Skeletal muscle tissue (tissue), 4 donors: ENCODE measurements around the gene SLCO3A1. TPM values are rescaled to one million over a fixed set of nuclear protein-coding genes. Genes with fewer than 3 reads are reported as not detected.

Experiments used
- H3K27ac ChIP-seq: one replicate; pipeline ENCODE4 v1.7.0; 2013; ENCODE audit warnings: mild to moderate bottlenecking, low read depth, low read length, inconsistent platforms
- H3K27me3 ChIP-seq, 3 donors: one replicate each; pipeline ENCODE4 v1.7.0; 2013; ENCODE audit warnings: low read length in 3 of 3; ENCODE audit not compliant: control insufficient read depth in 3 of 3, insufficient read depth in 3 of 3
- H3K36me3 ChIP-seq, 3 donors: one replicate each; pipeline ENCODE4 v1.7.0; 2013; ENCODE audit warnings: low read length in 3 of 3; ENCODE audit not compliant: control insufficient read depth in 3 of 3, insufficient read depth in 3 of 3
- H3K4me1 ChIP-seq, 3 donors: one replicate each; pipeline ENCODE4 v1.7.0; 2013; ENCODE audit warnings: low read length in 3 of 3, mild to moderate bottlenecking in 3 of 3; ENCODE audit not compliant: control insufficient read depth in 3 of 3, insufficient read depth in 3 of 3
- H3K4me3 ChIP-seq, 3 donors: one replicate each; pipeline ENCODE4 v1.7.0; 2013; ENCODE audit warnings: low read length in 3 of 3
- H3K9ac ChIP-seq, 3 donors: one replicate each; pipeline ENCODE4 v1.7.0; 2013; ENCODE audit warnings: low read length in 3 of 3, mild to moderate bottlenecking in 3 of 3, moderate library complexity in 2 of 3, low read depth in 1 of 3
- H3K9me3 ChIP-seq, 3 donors: one replicate each; pipeline ENCODE4 v1.7.0; 2013; ENCODE audit warnings: low read length in 3 of 3; ENCODE audit not compliant: control insufficient read depth in 3 of 3
- total RNA-seq: library from RNA; depleted of rRNA; stranded (reverse); fragments of >200 nt; gene quantifications from one replicate; pipeline ENCODE4 v1.2.3, GENCODE V29; 2014
- donor health status: Osteomylitis.

SLCO3A1 gene
- total RNA-seq, 1 donor from 2014 or later = 4.7 TPM

DNA sequence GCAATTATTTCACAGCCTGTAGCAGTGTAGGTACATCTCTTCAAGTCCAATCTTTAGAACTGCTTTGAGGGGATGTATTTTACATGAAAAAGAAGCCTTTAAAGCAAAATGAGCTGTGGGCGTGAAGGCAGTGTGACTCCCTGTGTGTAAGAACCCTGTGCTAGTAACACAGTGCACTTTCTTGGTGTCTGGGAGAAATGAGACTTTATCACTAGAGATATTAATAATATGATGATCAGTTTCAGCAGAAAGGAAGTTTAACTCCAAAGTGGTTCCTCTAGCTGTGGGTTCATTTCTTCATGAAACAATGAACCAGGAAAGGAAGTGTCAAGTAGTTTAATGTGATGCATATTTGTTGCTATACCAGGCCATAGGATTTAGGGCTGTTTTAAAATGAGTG, 41.5 kb downstream of the SLCO3A1 start:
- peaks cover 6 to 12% (median 11%) of the 10 kb centered on the region in 3 donors for H3K4me1 ChIP-seq

DNA sequence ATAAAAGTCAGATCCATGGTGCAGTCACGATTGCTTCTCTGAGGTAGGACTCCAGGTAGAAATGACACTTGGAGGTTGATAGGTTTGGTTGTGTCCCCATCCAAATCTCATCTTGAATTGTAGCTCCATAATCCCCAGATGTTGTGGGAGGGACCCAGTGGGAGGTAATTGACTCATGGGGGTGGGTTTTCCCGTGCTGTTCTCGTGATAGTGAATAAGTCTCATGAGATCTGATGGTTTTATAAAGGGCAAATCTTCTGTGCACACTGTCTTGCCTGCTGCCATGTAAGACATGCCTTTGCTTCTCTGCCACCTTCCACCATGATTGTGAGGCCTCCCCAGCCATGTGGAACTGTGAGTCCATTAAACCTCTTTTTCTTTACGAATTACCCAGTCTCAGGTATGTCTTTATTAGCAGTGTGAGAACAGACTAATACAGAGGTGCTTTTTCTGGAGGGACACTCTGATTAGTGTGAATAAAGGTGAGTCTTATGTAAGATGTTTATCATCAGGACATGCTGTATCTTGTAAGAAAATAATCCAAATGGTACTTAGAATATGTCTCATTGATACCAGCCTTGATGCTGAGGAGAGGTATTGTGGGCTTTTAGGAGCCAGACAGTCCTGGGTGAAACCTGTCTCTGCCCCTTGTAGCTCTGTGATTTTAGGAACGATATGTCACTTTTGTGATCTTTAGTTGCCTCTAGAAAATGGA, 43.0 kb downstream of the SLCO3A1 start:
- no peaks in the 10 kb centered on the region for H3K36me3 ChIP-seq
- no peak overlapping the region for H3K4me3 ChIP-seq
- H3K27me3 ChIP-seq = no peaks in the 10 kb centered on the region
- no peak overlapping the region for H3K9ac ChIP-seq
- H3K9me3 ChIP-seq = no peaks in the 10 kb centered on the region
- H3K4me1 ChIP-seq = peaks cover 6 to 12% (median 11%) of the 10 kb centered on the region in 3 donors
- H3K27ac ChIP-seq = no peak overlapping the region

More for the DNA sequence above, 41.5 kb downstream of the SLCO3A1 start:
- Histone ChIP-seq H3K27ac (no peak overlapping the region), H3K9me3 (no peaks in the 10 kb centered on the region), H3K36me3 (no peaks in the 10 kb centered on the region), H3K9ac (no peak overlapping the region), H3K4me3 (no peak overlapping the region), H3K27me3 (no peaks in the 10 kb centered on the region)

DNA sequence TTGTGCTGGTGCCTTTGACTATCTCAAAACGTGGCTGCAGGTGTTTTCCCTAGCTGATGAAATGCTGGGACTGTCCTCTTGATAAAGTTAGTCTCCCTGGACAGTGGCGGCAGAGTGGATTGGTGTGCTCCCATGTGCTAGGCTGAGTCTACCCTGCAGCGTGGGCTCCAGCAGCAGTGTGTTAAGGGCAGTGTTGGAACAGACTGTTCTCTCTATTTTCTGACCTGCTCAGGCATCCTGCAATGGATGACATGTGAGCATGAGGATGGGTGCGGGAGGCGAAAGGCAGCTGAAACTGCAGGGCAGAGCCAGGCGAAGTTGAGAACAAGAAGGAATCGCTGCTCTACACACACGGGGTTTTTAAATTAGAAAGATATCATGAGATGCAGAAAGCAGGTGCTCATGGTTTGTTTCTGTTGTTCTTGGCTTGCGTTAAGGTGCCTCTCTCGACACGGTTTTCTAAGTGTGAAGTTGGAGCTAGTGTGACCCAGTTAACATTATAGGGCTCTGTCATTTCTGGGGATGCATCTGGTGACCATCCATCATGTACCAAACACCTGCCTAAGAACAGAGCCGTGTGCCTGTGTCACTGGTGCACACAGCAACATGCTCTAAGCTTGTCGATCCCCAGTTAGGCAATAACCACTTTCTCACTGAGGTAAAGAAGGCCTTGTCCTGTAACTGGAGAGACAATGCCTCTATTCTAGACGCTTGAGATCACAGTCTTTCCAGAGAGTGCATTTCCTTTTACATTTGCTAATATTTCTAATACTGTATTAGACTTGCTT, 44.3 kb downstream of the SLCO3A1 start:
- Histone ChIP-seq H3K36me3 (no peaks in the 10 kb centered on the region), H3K9me3 (no peaks in the 10 kb centered on the region), H3K4me1 (peaks cover 6 to 12% (median 11%) of the 10 kb centered on the region in 3 donors), H3K4me3 (peak overlapping the region in 1 of 3 donors; percentile 17), H3K9ac (no peak overlapping the region), H3K27me3 (no peaks in the 10 kb centered on the region), H3K27ac (no peak overlapping the region)

DNA sequence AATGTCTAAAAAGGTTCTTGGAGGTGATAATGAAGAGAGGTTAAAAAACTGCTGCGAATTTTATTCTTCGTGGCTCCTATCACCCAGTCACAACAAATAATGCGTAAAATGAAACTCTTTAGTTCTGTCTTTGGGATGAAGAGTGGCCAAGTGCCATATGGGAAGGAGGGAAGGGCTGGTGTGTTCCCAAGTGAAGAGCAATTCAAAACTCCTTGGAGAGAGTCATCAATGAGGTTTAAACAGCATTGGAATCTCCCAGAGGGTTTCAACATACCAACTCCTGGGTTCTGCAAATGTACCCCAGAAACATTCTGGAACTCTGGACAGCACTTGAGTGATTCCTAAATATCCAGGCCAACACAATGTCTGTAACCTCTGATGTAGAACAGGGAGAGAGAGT, 45.3 kb downstream of the SLCO3A1 start:
- Histone ChIP-seq H3K27ac (no peak overlapping the region), H3K27me3 (no peaks in the 10 kb centered on the region), H3K4me1 (peaks cover 6 to 12% (median 11%) of the 10 kb centered on the region in 3 donors), H3K4me3 (no peak overlapping the region), H3K9ac (no peak overlapping the region), H3K36me3 (no peaks in the 10 kb centered on the region), H3K9me3 (no peaks in the 10 kb centered on the region)

DNA sequence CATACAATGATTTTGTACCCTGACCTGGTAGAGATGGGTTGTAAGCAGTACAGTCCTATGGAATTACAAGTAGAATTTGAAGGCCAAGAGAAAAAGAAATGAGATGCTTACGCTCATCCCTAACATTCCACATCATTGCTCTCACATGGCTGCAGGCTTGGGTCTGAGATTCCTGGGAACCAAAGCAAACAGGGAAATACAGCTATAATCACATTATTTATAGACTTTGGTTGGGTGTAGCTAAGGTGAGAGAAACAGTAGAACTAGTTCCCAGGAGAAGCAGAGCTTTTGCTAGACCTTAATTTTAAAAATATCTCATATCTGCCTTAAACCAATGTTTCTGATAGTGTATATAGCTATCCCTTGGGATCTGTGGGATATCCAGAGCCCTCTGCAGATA, 51.4 kb downstream of the SLCO3A1 start:
- Histone ChIP-seq H3K36me3 (no peaks in the 10 kb centered on the region), H3K9me3 (no peaks in the 10 kb centered on the region), H3K4me1 (no peaks in the 10 kb centered on the region), H3K27ac (no peak overlapping the region), H3K4me3 (no peak overlapping the region), H3K27me3 (no peaks in the 10 kb centered on the region), H3K9ac (no peak overlapping the region)

DNA sequence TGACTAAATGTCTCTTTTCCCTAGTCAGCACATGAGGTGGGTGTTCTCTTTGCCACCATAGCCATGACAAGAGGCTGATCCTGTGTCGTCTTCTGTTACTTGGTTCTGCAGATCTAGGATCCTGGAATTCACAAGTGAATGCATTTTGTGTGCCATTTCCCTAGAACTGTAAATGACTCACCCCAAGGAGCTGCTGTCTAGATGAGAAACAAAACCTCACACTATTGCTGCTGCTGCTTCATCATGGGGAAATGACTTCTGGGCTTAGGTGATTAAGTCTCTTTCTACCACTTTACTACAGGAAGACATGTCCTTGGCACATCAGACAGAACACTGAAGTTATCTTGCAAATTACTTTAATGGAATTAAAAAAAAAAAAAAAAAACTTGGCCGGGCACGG, 54.9 kb downstream of the SLCO3A1 start:
- H3K9ac ChIP-seq = no peak overlapping the region
- H3K4me1 ChIP-seq = no peaks in the 10 kb centered on the region
- H3K27ac ChIP-seq = no peak overlapping the region
- no peaks in the 10 kb centered on the region for H3K9me3 ChIP-seq
- H3K27me3 ChIP-seq = no peaks in the 10 kb centered on the region
- no peaks in the 10 kb centered on the region for H3K36me3 ChIP-seq
- no peak overlapping the region for H3K4me3 ChIP-seq

DNA sequence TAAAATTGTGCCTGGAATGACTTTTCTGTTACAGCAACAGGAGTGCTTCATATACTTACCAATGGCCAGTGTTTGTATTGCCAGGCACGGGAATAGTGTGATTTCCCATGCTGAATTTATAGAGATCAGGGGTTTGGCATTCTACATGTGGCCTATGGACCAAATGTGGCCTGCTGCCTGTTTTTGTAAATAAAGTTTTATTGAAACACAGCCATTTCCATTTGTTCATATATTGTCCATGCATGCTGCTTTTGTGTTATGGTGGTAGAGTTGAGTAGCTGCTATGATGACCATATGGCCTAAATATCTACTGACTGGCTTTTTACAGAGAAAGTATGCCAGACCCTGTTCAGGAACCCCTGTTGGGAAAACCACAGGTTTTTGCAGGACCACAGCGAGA, 55.6 kb downstream of the SLCO3A1 start:
- Histone ChIP-seq H3K27ac (no peak overlapping the region), H3K36me3 (no peaks in the 10 kb centered on the region), H3K4me1 (peaks cover 0 to 2% (median 0%) of the 10 kb centered on the region in 3 donors), H3K27me3 (no peaks in the 10 kb centered on the region), H3K4me3 (no peak overlapping the region), H3K9ac (no peak overlapping the region), H3K9me3 (no peaks in the 10 kb centered on the region)

DNA sequence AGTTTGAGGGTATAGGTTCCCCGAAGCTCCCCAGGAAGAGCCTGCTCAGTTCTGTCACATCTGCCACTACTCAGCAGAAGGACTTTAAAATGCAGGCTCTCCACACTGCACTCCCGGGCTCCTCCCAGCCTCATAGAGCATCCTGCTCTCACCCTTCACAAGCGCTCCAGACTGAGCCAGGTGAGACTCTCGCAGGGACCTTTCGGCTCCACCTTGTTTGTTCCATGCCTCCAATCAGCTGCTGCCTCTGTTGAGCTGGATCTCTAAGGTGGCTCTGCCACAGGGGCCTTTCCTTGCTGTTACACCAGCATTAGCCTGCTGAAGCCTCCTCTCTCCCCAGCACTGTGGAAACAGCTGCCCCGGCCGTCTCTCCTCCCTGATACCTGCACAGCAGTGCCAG, 56.1 kb downstream of the SLCO3A1 start:
- no peak overlapping the region for H3K27ac ChIP-seq
- H3K27me3 ChIP-seq = no peaks in the 10 kb centered on the region
- peaks cover 0 to 2% (median 0%) of the 10 kb centered on the region in 3 donors for H3K4me1 ChIP-seq
- no peaks in the 10 kb centered on the region for H3K36me3 ChIP-seq
- H3K4me3 ChIP-seq = no peak overlapping the region
- no peak overlapping the region for H3K9ac ChIP-seq
- no peaks in the 10 kb centered on the region for H3K9me3 ChIP-seq

DNA sequence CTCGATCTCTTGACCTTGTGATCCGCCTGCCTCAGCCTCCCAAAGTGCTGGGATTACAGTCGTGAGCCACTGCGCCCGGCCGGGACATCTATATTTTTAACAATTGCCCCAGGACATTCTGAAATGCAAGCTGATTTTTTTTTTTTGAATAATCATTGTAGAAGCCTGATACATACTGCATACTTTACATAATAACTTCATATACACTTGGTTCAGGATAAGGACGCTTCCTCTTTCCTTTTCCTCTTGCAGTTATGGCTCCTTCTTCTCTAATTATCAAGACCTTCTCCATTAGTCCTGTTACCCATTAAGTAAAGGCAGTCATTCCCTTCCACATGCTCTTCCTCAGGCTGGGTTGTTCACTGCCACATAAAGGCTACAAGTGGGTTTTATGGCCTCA, 58.3 kb downstream of the SLCO3A1 start:
- H3K4me3 ChIP-seq = no peak overlapping the region
- H3K4me1 ChIP-seq = peaks cover 0 to 2% (median 0%) of the 10 kb centered on the region in 3 donors
- peaks cover 0 to under 1% (median 0%) of the 10 kb centered on the region in 3 donors for H3K36me3 ChIP-seq
- no peaks in the 10 kb centered on the region for H3K27me3 ChIP-seq
- no peak overlapping the region for H3K9ac ChIP-seq
- no peaks in the 10 kb centered on the region for H3K9me3 ChIP-seq
- no peak overlapping the region for H3K27ac ChIP-seq

DNA sequence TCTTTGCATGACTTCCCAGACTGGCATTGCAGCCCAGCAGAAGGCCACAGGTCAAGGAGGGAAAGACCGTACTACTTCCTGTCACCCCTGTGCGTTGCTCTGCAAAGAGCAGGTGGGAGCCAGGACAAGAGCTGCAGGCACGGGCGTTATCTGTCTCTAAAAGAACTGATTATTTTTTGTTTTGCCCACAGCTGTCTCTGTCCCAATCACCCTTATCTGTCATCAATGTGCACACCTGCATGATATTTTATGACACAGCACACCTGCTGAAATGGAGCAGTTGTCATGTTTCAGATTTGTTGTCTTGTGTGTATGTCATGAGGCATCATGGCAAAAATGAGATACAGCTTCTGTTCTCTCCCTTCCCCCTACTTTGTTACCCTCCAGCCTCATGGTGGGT, 58.8 kb downstream of the SLCO3A1 start:
- no peaks in the 10 kb centered on the region for H3K27me3 ChIP-seq
- no peaks in the 10 kb centered on the region for H3K9me3 ChIP-seq
- H3K4me1 ChIP-seq = peaks cover 0 to 2% (median 0%) of the 10 kb centered on the region in 3 donors
- no peak overlapping the region for H3K4me3 ChIP-seq
- H3K9ac ChIP-seq = no peak overlapping the region
- H3K36me3 ChIP-seq = peaks cover 0 to 2% (median 0%) of the 10 kb centered on the region in 3 donors
- H3K27ac ChIP-seq = no peak overlapping the region
